Endothelial cell of umbilical vein (primary cell): ENCODE measurements around the gene RNH1. TPM values are rescaled to one million over a fixed set of nuclear protein-coding genes. Genes with fewer than 3 reads are reported as not detected.

Source experiments
- BruUV-seq: library from RNA; stranded (reverse); fragments of 400-500 nt; replicated peaks from 2 replicates; lab custom pipeline; 2021; lab: Mats Ljungman, UMichigan
- CTCF ChIA-PET: fragments of 300-600, 350-600 bp; sonication (Branson Sonifier 250); formaldehyde crosslinking; loops from one replicate; lab custom pipeline; 2021; ENCODE audit warnings: antibody characterized with exemption, inconsistent platforms; lab: Charles Lee
- POLR2A ChIA-PET: fragments of 300-600, 350-600 bp; sonication (Branson Sonifier 250); formaldehyde crosslinking; loops from one replicate; lab custom pipeline; 2021; ENCODE audit warnings: antibody characterized with exemption, inconsistent platforms; lab: Charles Lee
- DNase-seq: peaks from one replicate; pipeline ENCODE4 v3.0.0-alpha.2; 2011; ENCODE audit warnings: low read depth, low spot score
- FAIRE-seq: peaks from 2 replicates; lab custom pipeline; 2011; peaks lifted over from hg19 to GRCh38; lab: Jason Lieb, UNC
- H2AFZ ChIP-seq: 2 replicates; pipeline ENCODE4 v1.6.0; 2012; ENCODE audit warnings: low read depth, low read length, control low read depth, inconsistent platforms
- H3K27ac ChIP-seq: 2 replicates; pipeline ENCODE4 v1.5.1; 2011; ENCODE audit warnings: low read depth, mild to moderate bottlenecking, control low read depth, low read length, moderate library complexity; ENCODE audit not compliant: insufficient read depth
- H3K27me3 ChIP-seq, 2 experiments: 2 replicates each; pipeline versions ENCODE4 v1.6.0 to v1.6.1; 2011; ENCODE audit warnings: low read length in 2 of 2, mixed read lengths in 1 of 2; ENCODE audit not compliant: control insufficient read depth in 2 of 2, insufficient read depth in 2 of 2
- H3K36me3 ChIP-seq, 2 experiments: 2 replicates in 1 of 2; 3 replicates in 1 of 2; pipeline ENCODE4 v1.5.1; 2011; ENCODE audit warnings: low read length in 2 of 2, mild to moderate bottlenecking in 1 of 2, moderate library complexity in 1 of 2; ENCODE audit not compliant: control insufficient read depth in 2 of 2, insufficient read depth in 2 of 2; ENCODE audit errors: extremely low read depth in 1 of 2
- H3K4me1 ChIP-seq: 3 replicates; pipeline ENCODE4 v1.5.1; 2011; ENCODE audit warnings: mild to moderate bottlenecking, low read length; ENCODE audit not compliant: control insufficient read depth, insufficient read depth; ENCODE audit errors: extremely low read depth
- H3K4me2 ChIP-seq: 2 replicates; pipeline ENCODE4 v1.6.1; 2011; ENCODE audit warnings: low read length, control low read depth, mixed read lengths; ENCODE audit not compliant: insufficient read depth
- H3K4me3 ChIP-seq, 3 experiments: fragments of 200-600 bp in 1 of 3; sonication (generic), shearing (Covaris generic) in 1 of 3; replicated peaks in 1 of 3; 2 replicates each; pipeline ENCODE4 v1.5.1; 2011 to 2016; ENCODE audit warnings: control low read depth in 3 of 3, low read length in 3 of 3, mild to moderate bottlenecking in 2 of 3, inconsistent platforms in 1 of 3, low read depth in 1 of 3, moderate library complexity in 1 of 3; ENCODE audit not compliant: insufficient read depth in 1 of 3
- H3K79me2 ChIP-seq: 2 replicates; pipeline ENCODE4 v1.6.0; 2012; ENCODE audit warnings: low read length, inconsistent platforms; ENCODE audit not compliant: control insufficient read depth, insufficient read depth
- H3K9ac ChIP-seq: replicated peaks from 2 replicates; pipeline ENCODE3; 2011; ENCODE audit warnings: low read length, control low read depth; ENCODE audit not compliant: insufficient read depth; ENCODE audit errors: extremely low read depth
- H3K9me1 ChIP-seq: replicated peaks from 3 replicates; pipeline ENCODE4 v1.6.0; 2011; ENCODE audit warnings: mild to moderate bottlenecking, low read length; ENCODE audit not compliant: control insufficient read depth, insufficient read depth; ENCODE audit errors: extremely low read depth
- H3K9me3 ChIP-seq: replicated peaks from 2 replicates; pipeline ENCODE4 v1.5.1; 2012; ENCODE audit warnings: low read length, inconsistent platforms; ENCODE audit not compliant: control insufficient read depth, insufficient read depth
- H4K20me1 ChIP-seq: replicated peaks from 2 replicates; pipeline ENCODE3; 2011; ENCODE audit warnings: mild to moderate bottlenecking, low read length; ENCODE audit not compliant: control insufficient read depth, insufficient read depth; ENCODE audit errors: extremely low read depth
- CTCF ChIP-seq, 2 donors: IDR thresholded peaks; 1 replicate in 1 of 2; 2 replicates in 1 of 2; pipeline ENCODE4 v1.5.1; 2011; ENCODE audit warnings: low read length in 2 of 2, mild to moderate bottlenecking in 2 of 2, moderate library complexity in 2 of 2, control low read depth in 1 of 2, inconsistent platforms in 1 of 2, low read depth in 1 of 2; ENCODE audit not compliant: insufficient read depth in 1 of 2; ENCODE audit errors: extremely low read depth in 1 of 2
- EZH2 ChIP-seq: IDR thresholded peaks from 2 replicates; pipeline ENCODE4 v1.6.1; 2012; ENCODE audit warnings: borderline replicate concordance, low read depth, mild to moderate bottlenecking, moderate library complexity, low read length, inconsistent platforms; ENCODE audit not compliant: severe bottlenecking
- FOS ChIP-seq: IDR thresholded peaks from 2 replicates; pipeline ENCODE4 v1.6.1; 2011; ENCODE audit warnings: mild to moderate bottlenecking, low read length, moderate library complexity, borderline replicate concordance; ENCODE audit not compliant: insufficient read depth
- GATA2 ChIP-seq: IDR thresholded peaks from 2 replicates; pipeline ENCODE4 v1.7.0; 2011; ENCODE audit warnings: low read depth, mild to moderate bottlenecking, moderate library complexity, mixed read lengths, low read length; ENCODE audit not compliant: insufficient read length, insufficient read depth
- JUN ChIP-seq: IDR thresholded peaks from 2 replicates; pipeline ENCODE4 v1.6.1; 2011; ENCODE audit warnings: borderline replicate concordance, low read depth; ENCODE audit not compliant: insufficient read length, insufficient read depth
- MAX ChIP-seq: IDR thresholded peaks from 2 replicates; pipeline ENCODE4 v1.6.1; 2011; ENCODE audit not compliant: insufficient read depth, insufficient read length
- MYC ChIP-seq: IDR thresholded peaks from one replicate; pipeline ENCODE4 v1.6.1; 2011; ENCODE audit warnings: mild to moderate bottlenecking, low read depth, low read length
- POLR2A ChIP-seq: IDR thresholded peaks from 2 replicates; pipeline ENCODE4 v1.6.1; 2012; ENCODE audit warnings: low read depth, mild to moderate bottlenecking, control low read depth, low read length
- POLR2AphosphoS5 ChIP-seq: IDR thresholded peaks from 2 replicates; pipeline ENCODE4 v1.6.1; 2012; ENCODE audit warnings: low read depth, mild to moderate bottlenecking, control low read depth, low read length, moderate library complexity; ENCODE audit not compliant: insufficient read depth
- dilution Hi-C: fragments of 300-500 bp; cut with MboI; formaldehyde crosslinking; loops from one replicate; pipeline ENCODE4 v1.15.0; 2019; ENCODE audit warnings: low sequenced_read_pairs; ENCODE audit not compliant: extremely low pct_ligation_motif_present
- intact Hi-C: fragments of 100-400 bp; cut with micrococcal nuclease; formaldehyde crosslinking; loops from one replicate; pipeline ENCODE4 v1.10.0; 2022
- polyA plus RNA-seq, 4 experiments: library from polyadenylated mRNA; depleted of rRNA in 3 of 4; stranded (reverse) in 3 of 4; unstranded in 1 of 4; fragments of >200 nt; gene quantifications; 2 replicates each; pipeline versions ENCODE4 v1.2.1 to v1.2.3, GENCODE V29; 2011 to 2012; ENCODE audit warnings: missing spikeins in 1 of 4
- total RNA-seq: library from RNA; stranded (reverse); gene quantifications from 2 replicates; pipeline ENCODE4 v1.2.3, GENCODE V29; 2021

RNH1 gene
- total and polyA plus RNA-seq, 2 donors (not counting 3 experiments of a cell fraction or from before 2014, with no cell fraction given): 144 to 198 TPM

GRCh38 chr11:494761-495536 is 12.1 kb downstream of the RNH1 start:
- Histone ChIP-seq H3K36me3 (peaks cover 5 to 63% of the 10 kb centered on the region in 2 experiments), H3K79me2 (no peaks in the 10 kb centered on the region), H3K4me3 (no peak overlapping the region), H3K9me3 (no peaks in the 10 kb centered on the region), H3K9me1 (no peaks in the 10 kb centered on the region), H3K4me1 (no peaks in the 10 kb centered on the region), H3K27me3 (no peaks in the 10 kb centered on the region), H3K4me2 (no peak overlapping the region), H3K9ac (no peak overlapping the region), H4K20me1 (no peaks in the 10 kb centered on the region), H3K27ac (no peak overlapping the region), H2AFZ (no peak overlapping the region)
- TF ChIP-seq GATA2 (no peak), MYC (no peak), EZH2 (no peak)
- dilution Hi-C loops (no loop called here), intact Hi-C loops (no loop called here)
- BruUV-seq: no TSS peak
- FAIRE-seq (no peak), DNase-seq (no peak)
- ChIA-PET POLR2A (no interaction called here), CTCF (no interaction called here)

- dilution Hi-C loops: no loop called here
- BruUV-seq: no TSS peak
- no peak for FAIRE-seq
- CTCF ChIA-PET: interaction anchor here (1.1 kb wide), 2 partner anchors 26 to 44 kb away, joined by 3 to 4 read pairs; no protein-coding TSS in a partner anchor
- H4K20me1 ChIP-seq: no peaks in the 10 kb centered on the region
- no peak overlapping the region for H3K4me2 ChIP-seq
- H3K9me3 ChIP-seq: no peaks in the 10 kb centered on the region
- POLR2A ChIA-PET: no interaction called here
- intact Hi-C loops: no loop called here
- H3K27ac ChIP-seq: no peak overlapping the region
- H3K4me1 ChIP-seq: no peaks in the 10 kb centered on the region
- H3K79me2 ChIP-seq: no peaks in the 10 kb centered on the region
- no peak overlapping the region for H3K4me3 ChIP-seq
- H3K36me3 ChIP-seq: peaks cover 2 to 41% of the 10 kb centered on the region in 2 experiments
- no peaks in the 10 kb centered on the region for H3K27me3 ChIP-seq
- no peak overlapping the region for H2AFZ ChIP-seq
- H3K9ac ChIP-seq: no peak overlapping the region
- no peak for TF ChIP-seq EZH2
- TF ChIP-seq JUN: no peak
- no peak for TF ChIP-seq POLR2A
- TF ChIP-seq MYC: no peak
- TF ChIP-seq CTCF (IDR thresholded peaks at IDR 0.05; ENCODE audit: extremely low read depth in 1 of 2, insufficient read depth in 1 of 2, low read depth in 1 of 2, low read length in 2 of 2): no peak
- no peak for TF ChIP-seq POLR2AphosphoS5
- no peak for TF ChIP-seq MAX
- TF ChIP-seq GATA2: no peak
- TF ChIP-seq FOS: no peak
- DNase-seq: no peak
- H3K9me1 ChIP-seq: no peaks in the 10 kb centered on the region
Observed at GRCh38 chr11:492427-493226, 14.4 kb downstream of the RNH1 start.
